Panc1 (cell line): ENCODE data around the gene AKAP8L. TPM values are rescaled to one million over a fixed set of nuclear protein-coding genes. Genes with fewer than 3 reads are reported as not detected.

Experiments used
- ATAC-seq: fragments of 200-7000 bp; cut with Tn5 transposase; 2 replicates; pipeline ENCODE4 v1.9.1; 2020; ENCODE audit warnings: mild to moderate bottlenecking, moderate library complexity
- BruUV-seq: library from RNA; stranded (reverse); fragments of 400-500 nt; replicated peaks from 2 replicates; lab custom pipeline; 2021; lab: Mats Ljungman, UMichigan
- CTCF ChIA-PET: fragments of 300-600 bp; sonication (Branson Sonifier 250); formaldehyde crosslinking; loops from one replicate; lab custom pipeline; 2022; ENCODE audit warnings: antibody characterized with exemption; lab: Charles Lee
- POLR2A ChIA-PET: fragments of 300-600 bp; sonication (Branson Sonifier 250); formaldehyde crosslinking; loops from one replicate; lab custom pipeline; 2022; ENCODE audit warnings: antibody characterized with exemption; lab: Charles Lee
- DNase-seq: peaks from one replicate; pipeline ENCODE4 v3.0.0-alpha.2; 2010; ENCODE audit warnings: low read depth, low spot score
- H3K27ac ChIP-seq: 2 replicates; pipeline ENCODE4 v1.5.1; 2011; ENCODE audit warnings: mild to moderate bottlenecking, low read length, inconsistent platforms
- H3K27me3 ChIP-seq: fragments of 200-500 bp; sonication (Bioruptor generic); 2 replicates; pipeline ENCODE4 v1.6.0; 2014; ENCODE audit warnings: low read length, inconsistent platforms; ENCODE audit not compliant: control insufficient read depth, insufficient read depth
- H3K36me3 ChIP-seq: fragments of 200-500 bp; sonication (Bioruptor generic); 2 replicates; pipeline ENCODE4 v1.5.1; 2014; ENCODE audit warnings: inconsistent platforms, mild to moderate bottlenecking, low read length, moderate library complexity; ENCODE audit not compliant: control insufficient read depth, insufficient read depth
- H3K4me1 ChIP-seq: 2 replicates; pipeline ENCODE4 v1.5.1; 2011; ENCODE audit warnings: inconsistent platforms, mild to moderate bottlenecking, low read length, moderate library complexity; ENCODE audit not compliant: control insufficient read depth, insufficient read depth
- H3K4me3 ChIP-seq, 2 experiments: 2 replicates each; pipeline ENCODE4 v1.5.1; 2011 to 2012; ENCODE audit warnings: low read depth in 2 of 2, low read length in 2 of 2, mild to moderate bottlenecking in 2 of 2, inconsistent platforms in 1 of 2, moderate library complexity in 1 of 2
- H3K9me3 ChIP-seq: fragments of 200-500 bp; sonication (Bioruptor generic); 2 replicates; pipeline ENCODE4 v1.5.1; 2014; ENCODE audit warnings: low read depth, mild to moderate bottlenecking, inconsistent platforms, low read length, moderate library complexity; ENCODE audit not compliant: control insufficient read depth, insufficient read depth
- POLR2AphosphoS5 ChIP-seq: IDR thresholded peaks from 2 replicates; pipeline ENCODE4 v1.6.1; 2012; ENCODE audit warnings: mild to moderate bottlenecking, low read depth, low read length, moderate library complexity
- SIN3A ChIP-seq: IDR thresholded peaks from 2 replicates; pipeline ENCODE4 v1.6.1; 2012; ENCODE audit warnings: low read depth, mild to moderate bottlenecking, low read length, moderate library complexity, borderline replicate concordance; ENCODE audit not compliant: insufficient read depth
- TCF7L2 ChIP-seq: IDR thresholded peaks from 2 replicates; pipeline ENCODE4 v1.6.1; 2011; ENCODE audit warnings: mild to moderate bottlenecking, low read depth, low read length, inconsistent platforms
- in situ Hi-C: cut with HindIII; loops from 2 replicates; pipeline ENCODE4 v1.10.0; 2016; ENCODE audit warnings: low sequenced_read_pairs, low pct_unique_long_range_greater_than_20kb
- intact Hi-C: fragments of 100-400 bp; cut with micrococcal nuclease; formaldehyde crosslinking; loops from one replicate; pipeline ENCODE4 v1.10.0; 2022; ENCODE audit not compliant: unreplicated experiment
- total RNA-seq: library from RNA; stranded (reverse); gene quantifications from one replicate; pipeline ENCODE4 v1.2.1, GENCODE V29; 2021; ENCODE audit not compliant: unreplicated experiment
- TF ChIP-seq, protein P1 (sequence below): fragments of 450-650 bp; IDR thresholded peaks from 2 replicates; pipeline ENCODE4 v1.5.1; 2017; ENCODE audit warnings: mild to moderate bottlenecking
- TF ChIP-seq, protein P2 (sequence below), 2 experiments: IDR thresholded peaks; 2 replicates each; pipeline ENCODE4 v1.6.1; 2011 to 2012; ENCODE audit warnings: low read depth in 2 of 2, control low read depth in 1 of 2, low read length in 1 of 2, mild to moderate bottlenecking in 1 of 2, moderate library complexity in 1 of 2; ENCODE audit not compliant: insufficient read depth in 1 of 2

AKAP8L gene
- total RNA-seq, 1 experiment from 2014 or later, result 65.5 TPM

DNA sequence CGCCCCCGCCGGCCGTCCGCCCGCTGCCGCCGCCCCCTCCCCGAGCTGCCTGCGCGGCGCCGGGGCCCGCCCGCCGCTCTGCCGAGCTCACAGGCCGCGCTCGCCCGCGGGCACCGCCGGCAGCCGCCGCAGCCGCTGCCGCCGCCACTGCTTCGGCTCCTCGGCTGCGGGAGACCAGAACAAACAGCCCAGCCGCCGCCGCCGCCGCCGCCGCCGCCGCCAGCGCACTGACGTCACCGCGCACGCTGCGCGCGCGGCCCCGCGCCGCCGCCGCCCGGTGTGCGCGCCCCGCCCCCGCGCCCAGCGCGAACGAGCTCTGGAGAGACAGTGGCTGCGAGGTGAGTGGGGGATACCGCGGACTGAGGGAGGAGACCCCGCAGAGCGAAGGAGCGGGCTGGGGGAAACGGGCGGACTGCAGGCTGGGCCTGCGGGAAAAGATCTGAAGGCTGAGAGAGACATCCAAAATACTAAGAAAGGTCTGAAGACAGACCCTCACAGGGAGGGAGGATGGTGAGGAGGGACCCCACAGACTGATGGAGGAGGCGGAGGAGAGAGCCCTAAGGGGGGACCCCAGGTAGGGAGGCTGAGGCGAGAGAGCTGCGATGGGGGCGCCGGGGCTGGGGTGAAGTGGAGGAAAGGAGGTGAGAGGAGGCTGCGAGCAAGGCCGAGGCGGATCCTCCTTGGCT, 86.3 kb downstream of the AKAP8L start, which contains the start of gene BRD4:
BRD4 (minus strand) TSS at position 229 of the 686 bp plus-strand sequence. CDS start 59,440 bp downstream, outside the sequence.
- BruUV-seq, result TSS peak; percentile 83
- in situ Hi-C loops, result no loop called here
- intact Hi-C loops, result no loop called here
- peak within 1 kb of the TSS; percentile 86 to 90 for H3K4me3 ChIP-seq
- TF ChIP-seq SIN3A (no peak), POLR2AphosphoS5 (no peak), TCF7L2 (no peak)
- TF ChIP-seq, protein P1, sequence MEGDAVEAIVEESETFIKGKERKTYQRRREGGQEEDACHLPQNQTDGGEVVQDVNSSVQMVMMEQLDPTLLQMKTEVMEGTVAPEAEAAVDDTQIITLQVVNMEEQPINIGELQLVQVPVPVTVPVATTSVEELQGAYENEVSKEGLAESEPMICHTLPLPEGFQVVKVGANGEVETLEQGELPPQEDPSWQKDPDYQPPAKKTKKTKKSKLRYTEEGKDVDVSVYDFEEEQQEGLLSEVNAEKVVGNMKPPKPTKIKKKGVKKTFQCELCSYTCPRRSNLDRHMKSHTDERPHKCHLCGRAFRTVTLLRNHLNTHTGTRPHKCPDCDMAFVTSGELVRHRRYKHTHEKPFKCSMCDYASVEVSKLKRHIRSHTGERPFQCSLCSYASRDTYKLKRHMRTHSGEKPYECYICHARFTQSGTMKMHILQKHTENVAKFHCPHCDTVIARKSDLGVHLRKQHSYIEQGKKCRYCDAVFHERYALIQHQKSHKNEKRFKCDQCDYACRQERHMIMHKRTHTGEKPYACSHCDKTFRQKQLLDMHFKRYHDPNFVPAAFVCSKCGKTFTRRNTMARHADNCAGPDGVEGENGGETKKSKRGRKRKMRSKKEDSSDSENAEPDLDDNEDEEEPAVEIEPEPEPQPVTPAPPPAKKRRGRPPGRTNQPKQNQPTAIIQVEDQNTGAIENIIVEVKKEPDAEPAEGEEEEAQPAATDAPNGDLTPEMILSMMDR, result no peak
- TF ChIP-seq, protein P2, sequence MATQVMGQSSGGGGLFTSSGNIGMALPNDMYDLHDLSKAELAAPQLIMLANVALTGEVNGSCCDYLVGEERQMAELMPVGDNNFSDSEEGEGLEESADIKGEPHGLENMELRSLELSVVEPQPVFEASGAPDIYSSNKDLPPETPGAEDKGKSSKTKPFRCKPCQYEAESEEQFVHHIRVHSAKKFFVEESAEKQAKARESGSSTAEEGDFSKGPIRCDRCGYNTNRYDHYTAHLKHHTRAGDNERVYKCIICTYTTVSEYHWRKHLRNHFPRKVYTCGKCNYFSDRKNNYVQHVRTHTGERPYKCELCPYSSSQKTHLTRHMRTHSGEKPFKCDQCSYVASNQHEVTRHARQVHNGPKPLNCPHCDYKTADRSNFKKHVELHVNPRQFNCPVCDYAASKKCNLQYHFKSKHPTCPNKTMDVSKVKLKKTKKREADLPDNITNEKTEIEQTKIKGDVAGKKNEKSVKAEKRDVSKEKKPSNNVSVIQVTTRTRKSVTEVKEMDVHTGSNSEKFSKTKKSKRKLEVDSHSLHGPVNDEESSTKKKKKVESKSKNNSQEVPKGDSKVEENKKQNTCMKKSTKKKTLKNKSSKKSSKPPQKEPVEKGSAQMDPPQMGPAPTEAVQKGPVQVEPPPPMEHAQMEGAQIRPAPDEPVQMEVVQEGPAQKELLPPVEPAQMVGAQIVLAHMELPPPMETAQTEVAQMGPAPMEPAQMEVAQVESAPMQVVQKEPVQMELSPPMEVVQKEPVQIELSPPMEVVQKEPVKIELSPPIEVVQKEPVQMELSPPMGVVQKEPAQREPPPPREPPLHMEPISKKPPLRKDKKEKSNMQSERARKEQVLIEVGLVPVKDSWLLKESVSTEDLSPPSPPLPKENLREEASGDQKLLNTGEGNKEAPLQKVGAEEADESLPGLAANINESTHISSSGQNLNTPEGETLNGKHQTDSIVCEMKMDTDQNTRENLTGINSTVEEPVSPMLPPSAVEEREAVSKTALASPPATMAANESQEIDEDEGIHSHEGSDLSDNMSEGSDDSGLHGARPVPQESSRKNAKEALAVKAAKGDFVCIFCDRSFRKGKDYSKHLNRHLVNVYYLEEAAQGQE (IDR thresholded peaks at IDR 0.05; ENCODE audit: insufficient read depth in 1 of 2, low read depth in 2 of 2, low read length in 1 of 2), result no peak
- H3K27ac ChIP-seq, result peak within 1 kb of the TSS; percentile 81
- CTCF ChIA-PET, result no interaction called here
- ATAC-seq (peak; percentile 86), DNase-seq (no peak)
- peaks cover 15% of the 10 kb centered on the region for H3K4me1 ChIP-seq
- H3K27me3 ChIP-seq, result no peaks in the 10 kb centered on the region
- POLR2A ChIA-PET, result no interaction called here
- H3K9me3 ChIP-seq, result no peaks in the 10 kb centered on the region
- no peaks in the 10 kb centered on the region; the same call in 1 of the 2 replicates for H3K36me3 ChIP-seq

DNA sequence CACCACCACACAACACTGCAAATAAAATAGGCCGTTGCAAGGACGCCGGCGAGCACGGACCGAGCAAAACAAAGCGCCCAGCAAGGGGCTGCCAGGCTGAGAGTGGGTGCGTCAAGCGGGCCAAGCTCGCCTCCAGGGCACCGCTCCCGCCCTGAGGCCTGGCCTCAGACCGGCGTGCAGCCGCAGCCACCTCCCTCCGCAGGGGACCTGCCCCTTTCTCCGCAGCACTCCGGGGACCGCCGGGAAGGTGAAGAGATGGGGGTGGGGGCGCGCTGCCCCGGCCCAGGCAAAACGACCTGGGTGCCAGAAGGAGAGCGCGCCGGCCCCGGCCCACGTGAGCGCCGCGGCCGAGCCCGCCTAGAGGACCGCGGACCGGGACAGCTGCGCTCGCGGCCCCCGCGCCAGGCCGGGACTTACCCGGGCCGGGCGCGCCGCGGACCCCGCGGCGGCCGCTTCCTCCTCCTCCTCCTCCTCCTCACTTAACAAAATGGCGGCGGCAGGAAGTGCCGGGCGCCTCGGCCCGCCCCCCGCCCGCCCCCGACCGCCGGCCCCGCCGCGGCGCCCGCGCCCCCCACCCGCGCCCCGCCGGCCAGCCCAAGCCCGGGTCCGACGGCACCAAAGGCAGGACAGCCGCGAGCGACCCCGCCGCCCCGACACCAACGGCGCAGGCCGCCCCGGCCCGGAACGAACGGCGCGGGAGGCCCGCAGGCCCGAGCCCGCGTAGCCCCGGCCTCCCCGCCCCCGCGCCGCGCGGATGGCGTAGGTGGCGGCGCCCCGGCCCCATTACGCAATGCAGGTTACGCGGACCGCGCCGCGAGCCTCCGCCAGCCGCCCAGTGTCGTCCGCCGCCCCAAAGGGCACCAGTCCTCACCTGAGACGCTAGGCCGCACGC, 87.1 kb downstream of the AKAP8L start:
- Histone ChIP-seq H3K27ac (peak overlapping the region; percentile 81), H3K27me3 (no peaks in the 10 kb centered on the region), H3K36me3 (no peaks in the 10 kb centered on the region; the same call in 1 of the 2 replicates), H3K4me3 (peak overlapping the region; percentile 86 to 90), H3K9me3 (no peaks in the 10 kb centered on the region), H3K4me1 (peaks cover 22% of the 10 kb centered on the region)
- BruUV-seq, result no TSS peak
- POLR2A ChIA-PET, result no interaction called here
- ATAC-seq, result peak; percentile 78
- in situ Hi-C loops (no loop called here), intact Hi-C loops (no loop called here)
- CTCF ChIA-PET, result no interaction called here
- TF ChIP-seq, protein P1, result no peak
- TF ChIP-seq, protein P2 (IDR thresholded peaks at IDR 0.05; ENCODE audit: insufficient read depth in 1 of 2, low read depth in 2 of 2, low read length in 1 of 2), result no peak
- no peak for TF ChIP-seq TCF7L2
- TF ChIP-seq SIN3A, result no peak
- TF ChIP-seq POLR2AphosphoS5, result no peak
- DNase-seq, result no peak
